ENCODE results near the gene POLR3H. TPM values are rescaled to one million over a fixed set of nuclear protein-coding genes. Genes with fewer than 3 reads are reported as not detected.

Gene POLR3H
- total and polyA plus RNA-seq, 2 donors (not counting 1 experiment from before 2014, with no cell fraction given) = 12.4 to 32.1 TPM

DNA sequence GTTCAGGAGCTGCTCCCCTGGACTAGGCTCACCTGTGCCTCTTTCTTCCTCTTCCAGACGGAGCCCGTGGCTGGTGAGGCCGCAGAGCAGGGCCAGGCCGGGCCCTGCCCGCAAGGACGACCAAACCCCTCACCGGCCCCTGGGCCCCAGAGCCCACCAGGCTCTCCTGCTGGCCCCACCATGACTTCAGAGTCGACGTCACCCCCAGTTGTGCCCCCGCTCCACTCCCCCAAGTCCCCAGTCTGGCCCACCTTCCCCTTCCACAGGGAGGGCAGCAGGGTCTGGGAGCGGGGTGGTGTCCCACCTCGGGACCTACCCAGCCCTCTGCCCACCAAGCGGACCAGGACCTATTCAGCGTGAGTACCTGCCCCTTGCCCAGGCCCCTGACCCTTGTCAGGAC is 27.5 kb upstream of the POLR3H start:
- no peak overlapping the region for H3K27ac Mint-ChIP-seq
- ChIA-PET POLR2A (no interaction called here), CTCF (no interaction called here)
- H2AFZ ChIP-seq (ENCODE audit: insufficient read depth, low read depth, low read length, poor library complexity, severe bottlenecking) = no peak overlapping the region
- intact Hi-C loops (cut with micrococcal nuclease) = no loop called here
- H3K27me3 Mint-ChIP-seq = no peaks in the 10 kb centered on the region
- H3K27ac ChIP-seq (ENCODE audit: low read length in 2 of 2) = no peak overlapping the region
- no peaks in the 10 kb centered on the region for H3K4me1 ChIP-seq (ENCODE audit: control insufficient read depth in 2 of 2, insufficient read depth in 2 of 2, low read length in 2 of 2)
- no peak overlapping the region for H3K9ac ChIP-seq (ENCODE audit: low read length)
- H3K4me3 ChIP-seq (ENCODE audit: control extremely low read depth in 1 of 5, extremely low read depth in 1 of 5, insufficient read depth in 1 of 5, low read depth in 2 of 5, low read length in 4 of 5) = no peak overlapping the region
- peaks cover 0 to 3% of the 10 kb centered on the region in 2 experiments for H3K36me3 ChIP-seq (replicated peaks in 1 of 2; ENCODE audit: control extremely low read depth in 1 of 2, control insufficient read depth in 1 of 2, extremely low read depth in 1 of 2, insufficient read depth in 2 of 2, low read length in 1 of 2)
- H3K4me2 ChIP-seq (replicated peaks; ENCODE audit: low read depth, low read length, poor library complexity, severe bottlenecking) = no peak overlapping the region
- no peak overlapping the region for H3K4me3 Mint-ChIP-seq
- WGBS (ENCODE audit: insufficient coverage) = 90% methylated on average over 12 of the region's 14 CpGs
- no peaks in the 10 kb centered on the region for H3K9me3 ChIP-seq (ENCODE audit: control extremely low read depth in 1 of 3, control insufficient read depth in 2 of 3, insufficient read depth in 1 of 3, low read length in 2 of 3)
- no peaks in the 10 kb centered on the region for H3K27me3 ChIP-seq (replicated peaks in 1 of 4; ENCODE audit: control extremely low read depth in 1 of 4, control insufficient read depth in 3 of 4, insufficient read depth in 4 of 4, low read length in 3 of 4)
- no peak for DNase-seq
- H4K20me1 ChIP-seq (ENCODE audit: control insufficient read depth, insufficient read depth, low read length, poor library complexity, severe bottlenecking) = no peaks in the 10 kb centered on the region
- H3K79me2 ChIP-seq (ENCODE audit: control insufficient read depth, insufficient read depth, low read length) = no peaks in the 10 kb centered on the region
- ATAC-seq (ENCODE audit: low read depth) = no peak
- no peaks in the 10 kb centered on the region for H3K9me3 Mint-ChIP-seq (ENCODE audit: insufficient read depth)
- H3K4me1 Mint-ChIP-seq = no peaks in the 10 kb centered on the region
- TF ChIP-seq, protein P1, sequence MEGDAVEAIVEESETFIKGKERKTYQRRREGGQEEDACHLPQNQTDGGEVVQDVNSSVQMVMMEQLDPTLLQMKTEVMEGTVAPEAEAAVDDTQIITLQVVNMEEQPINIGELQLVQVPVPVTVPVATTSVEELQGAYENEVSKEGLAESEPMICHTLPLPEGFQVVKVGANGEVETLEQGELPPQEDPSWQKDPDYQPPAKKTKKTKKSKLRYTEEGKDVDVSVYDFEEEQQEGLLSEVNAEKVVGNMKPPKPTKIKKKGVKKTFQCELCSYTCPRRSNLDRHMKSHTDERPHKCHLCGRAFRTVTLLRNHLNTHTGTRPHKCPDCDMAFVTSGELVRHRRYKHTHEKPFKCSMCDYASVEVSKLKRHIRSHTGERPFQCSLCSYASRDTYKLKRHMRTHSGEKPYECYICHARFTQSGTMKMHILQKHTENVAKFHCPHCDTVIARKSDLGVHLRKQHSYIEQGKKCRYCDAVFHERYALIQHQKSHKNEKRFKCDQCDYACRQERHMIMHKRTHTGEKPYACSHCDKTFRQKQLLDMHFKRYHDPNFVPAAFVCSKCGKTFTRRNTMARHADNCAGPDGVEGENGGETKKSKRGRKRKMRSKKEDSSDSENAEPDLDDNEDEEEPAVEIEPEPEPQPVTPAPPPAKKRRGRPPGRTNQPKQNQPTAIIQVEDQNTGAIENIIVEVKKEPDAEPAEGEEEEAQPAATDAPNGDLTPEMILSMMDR (IDR thresholded peaks at IDR 0.05) = no peak
- no peak for TF ChIP-seq EZH2 (IDR thresholded peaks at IDR 0.05; ENCODE audit: borderline replicate concordance, insufficient read depth, low read depth, low read length, poor library complexity, severe bottlenecking)

DNA sequence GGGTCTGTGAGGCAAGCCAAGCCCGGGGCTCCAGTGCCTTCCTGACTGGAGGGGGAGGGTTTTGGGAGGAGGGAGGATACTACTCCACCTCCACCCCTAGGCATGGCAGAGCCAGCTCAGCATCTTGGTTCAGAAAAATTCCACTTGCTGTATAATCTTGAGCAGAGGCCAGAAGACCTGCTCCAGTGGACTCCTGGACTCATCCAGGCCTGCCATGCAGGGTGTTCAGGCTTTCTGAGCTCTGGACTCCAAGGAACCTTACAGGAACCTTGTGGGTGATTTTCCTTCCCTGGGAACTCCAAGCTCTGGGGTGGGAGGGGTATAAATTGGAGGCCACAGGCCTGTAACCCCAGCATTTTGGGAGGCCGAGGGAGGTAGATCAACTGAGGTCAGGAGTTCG is 26.0 kb upstream of the POLR3H start:
- Histone ChIP-seq H3K79me2 (ENCODE audit: control insufficient read depth, insufficient read depth, low read length) (no peaks in the 10 kb centered on the region), H3K4me1 (ENCODE audit: control insufficient read depth in 2 of 2, insufficient read depth in 2 of 2, low read length in 2 of 2) (no peaks in the 10 kb centered on the region), H3K36me3 (replicated peaks in 1 of 2; ENCODE audit: control extremely low read depth in 1 of 2, control insufficient read depth in 1 of 2, extremely low read depth in 1 of 2, insufficient read depth in 2 of 2, low read length in 1 of 2) (no peaks in the 10 kb centered on the region), H3K9me3 (ENCODE audit: control extremely low read depth in 1 of 3, control insufficient read depth in 2 of 3, insufficient read depth in 1 of 3, low read length in 2 of 3) (no peaks in the 10 kb centered on the region), H3K4me3 (ENCODE audit: control extremely low read depth in 1 of 5, extremely low read depth in 1 of 5, insufficient read depth in 1 of 5, low read depth in 2 of 5, low read length in 4 of 5) (no peak overlapping the region), H4K20me1 (ENCODE audit: control insufficient read depth, insufficient read depth, low read length, poor library complexity, severe bottlenecking) (no peaks in the 10 kb centered on the region), H3K27ac (ENCODE audit: low read length in 2 of 2) (no peak overlapping the region), H2AFZ (ENCODE audit: insufficient read depth, low read depth, low read length, poor library complexity, severe bottlenecking) (no peak overlapping the region), H3K4me2 (replicated peaks; ENCODE audit: low read depth, low read length, poor library complexity, severe bottlenecking) (no peak overlapping the region), H3K9ac (ENCODE audit: low read length) (no peak overlapping the region), H3K27me3 (replicated peaks in 1 of 4; ENCODE audit: control extremely low read depth in 1 of 4, control insufficient read depth in 3 of 4, insufficient read depth in 4 of 4, low read length in 3 of 4) (no peaks in the 10 kb centered on the region)
- TF ChIP-seq, protein P1 (IDR thresholded peaks at IDR 0.05) = no peak
- WGBS (ENCODE audit: insufficient coverage) = no CpG with 5 or more reads among the region's 3 CpGs
- Mint-ChIP-seq H3K4me1 (no peaks in the 10 kb centered on the region), H3K4me3 (no peak overlapping the region), H3K27ac (no peak overlapping the region), H3K9me3 (ENCODE audit: insufficient read depth) (no peaks in the 10 kb centered on the region), H3K27me3 (no peaks in the 10 kb centered on the region)
- no peak for ATAC-seq (ENCODE audit: low read depth)
- ChIA-PET CTCF (no interaction called here), POLR2A (no interaction called here)
- DNase-seq = no peak
- intact Hi-C loops (cut with micrococcal nuclease) = no loop called here

Data from B cell (primary cell).